Dermis blood vessel endothelial cell (primary cell): ENCODE results near the gene LIPE. TPM values are rescaled to one million over a fixed set of nuclear protein-coding genes. Genes with fewer than 3 reads are reported as not detected.

ENCODE experiments used
- DNase-seq: peaks from one replicate; pipeline ENCODE4 v3.0.0; 2010
- total RNA-seq: library from RNA; depleted of rRNA; stranded (reverse); fragments of >200 nt; gene quantifications from 2 replicates; pipeline ENCODE4 v1.2.3, GENCODE V29; 2014

LIPE gene
- total RNA-seq, 1 donor from 2014 or later, result 12.1 TPM

DNA sequence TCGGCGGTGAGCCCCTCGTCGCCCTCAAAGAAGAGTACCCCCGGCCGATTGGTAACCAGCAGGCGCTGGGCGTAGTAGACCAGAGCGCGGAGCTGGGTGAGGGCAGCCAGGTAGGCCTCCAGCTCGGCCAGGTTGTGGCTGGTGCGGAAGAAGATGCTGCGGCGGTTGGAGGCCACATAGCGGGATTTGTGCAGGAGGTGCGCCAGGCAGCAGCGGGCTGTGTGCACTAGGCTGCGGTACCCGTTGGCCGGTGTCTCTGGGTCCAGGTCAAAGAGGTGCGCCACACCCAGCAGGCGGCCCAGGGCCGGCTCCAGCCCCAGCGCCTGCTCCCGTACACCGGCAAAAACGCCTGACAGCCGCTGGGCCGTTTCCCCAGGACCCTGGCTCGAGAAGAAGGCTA lies 16.8 kb downstream of the LIPE start:
- no peak for DNase-seq

DNA sequence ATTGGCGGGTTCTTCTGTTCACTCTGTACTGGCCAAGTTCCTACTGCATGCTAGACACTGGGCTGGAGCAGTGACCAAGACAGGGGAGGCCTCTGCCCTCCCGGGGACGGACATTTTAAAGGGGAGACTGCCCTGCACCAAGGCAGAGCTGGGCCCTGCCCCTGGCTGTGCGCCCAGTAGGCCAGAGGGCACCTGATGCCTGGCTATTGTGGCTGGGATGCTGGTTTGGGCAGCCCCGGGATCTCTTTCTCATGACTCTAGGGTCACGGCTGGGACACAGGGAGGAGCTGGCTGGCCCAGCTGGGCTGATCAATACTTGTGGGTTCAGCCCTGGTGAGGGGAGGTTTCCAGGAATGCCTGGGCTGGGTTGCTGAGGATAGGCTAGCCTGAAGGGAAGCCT lies 17.7 kb downstream of the LIPE start:
- peak; percentile 17 for DNase-seq

DNA sequence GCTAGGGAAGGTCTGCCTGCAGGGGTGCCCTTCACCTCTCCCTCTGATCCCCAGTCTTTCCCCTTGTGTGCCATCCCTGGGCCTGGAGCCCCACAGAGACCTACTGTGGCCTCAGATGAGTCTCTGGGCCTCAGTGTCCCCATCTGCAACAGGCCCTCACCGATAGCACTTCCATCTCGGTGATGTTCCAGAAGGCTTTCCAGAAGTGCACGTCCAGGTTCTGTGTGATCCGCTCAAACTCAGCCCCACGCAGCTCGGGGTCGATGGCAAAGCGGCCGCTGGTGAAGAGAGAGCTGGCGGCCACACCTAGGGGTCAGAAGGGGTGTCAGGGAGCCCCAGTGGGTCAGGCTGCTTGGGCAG lies 19.4 kb downstream of the LIPE start:
- no peak for DNase-seq

DNA sequence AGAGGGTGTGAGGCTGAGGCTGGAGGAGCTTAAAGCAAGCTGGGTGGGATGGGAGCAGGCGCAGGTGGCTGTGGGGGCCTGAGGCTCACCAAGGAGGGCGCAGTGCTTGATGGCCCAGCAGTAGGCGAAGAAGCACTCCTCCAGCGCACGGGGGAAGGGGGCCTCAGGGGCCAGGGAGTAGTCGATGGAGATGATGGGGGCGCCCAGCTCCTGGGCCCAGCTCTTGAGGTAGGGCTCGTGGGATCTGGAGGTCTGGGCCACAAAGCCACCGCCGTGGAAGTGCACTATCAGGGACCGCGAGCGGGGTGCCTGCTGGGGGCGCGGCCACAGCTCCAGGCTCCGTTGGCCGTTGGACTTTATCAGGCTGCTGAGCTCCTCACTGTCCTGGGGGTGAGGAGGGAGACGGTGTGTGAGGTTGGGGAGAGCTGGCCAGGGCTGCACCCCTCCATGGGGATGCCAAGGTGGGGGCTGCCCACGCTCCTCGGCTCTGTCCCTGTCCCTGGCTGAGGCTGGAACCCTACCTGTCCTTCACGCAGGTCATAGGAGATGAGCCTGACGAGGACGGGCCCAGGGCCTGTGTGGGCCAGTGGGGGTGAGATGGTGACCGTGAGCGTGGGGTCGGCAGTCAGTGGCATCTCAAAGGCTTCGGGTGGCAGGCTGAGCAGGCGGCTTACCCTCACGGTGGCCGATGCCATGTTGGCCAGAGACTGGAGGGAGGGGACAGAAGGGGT lies 19.9 kb downstream of the LIPE start:
- no peak for DNase-seq

DNA sequence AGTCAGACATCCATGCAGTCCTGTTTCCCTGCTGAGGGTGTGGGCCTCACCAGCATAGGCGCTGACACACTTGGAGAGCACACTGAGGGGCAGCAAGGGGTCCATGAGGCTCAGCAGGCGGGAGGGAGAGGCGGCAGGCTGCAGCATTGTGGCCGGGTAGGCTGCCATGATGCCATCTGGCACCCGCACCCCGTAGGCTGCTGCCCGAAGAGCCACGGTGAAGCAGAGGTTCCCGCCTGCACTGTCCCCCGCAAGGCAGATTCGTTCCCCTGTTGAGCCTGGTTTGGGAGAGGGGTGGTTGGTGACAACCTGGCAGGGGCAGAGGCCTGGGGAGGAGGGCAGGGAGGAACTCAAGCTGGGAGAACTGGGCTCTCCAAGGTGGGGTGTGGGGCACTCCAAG lies 21.1 kb downstream of the LIPE start:
- DNase-seq, result no peak

DNA sequence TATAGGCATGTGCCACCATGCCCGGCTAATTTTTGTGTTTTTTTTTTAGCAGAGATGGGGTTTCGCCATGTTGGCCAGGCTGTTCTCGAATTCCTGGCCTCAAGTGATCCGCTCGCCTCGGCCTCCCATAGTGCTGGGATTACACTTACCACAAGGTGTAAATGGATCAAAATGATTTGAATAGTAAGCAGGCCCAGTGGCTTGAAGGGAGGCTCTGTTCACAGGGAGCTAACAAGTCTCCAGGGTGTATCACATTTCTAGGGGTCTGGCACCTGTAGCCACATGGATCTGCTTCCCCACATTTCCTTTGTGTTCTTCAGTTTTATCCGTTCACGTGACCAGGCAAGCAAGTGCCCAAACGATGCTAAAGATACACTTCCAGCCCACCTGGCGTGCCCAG lies 23.6 kb downstream of the LIPE start:
- no peak for DNase-seq

DNA sequence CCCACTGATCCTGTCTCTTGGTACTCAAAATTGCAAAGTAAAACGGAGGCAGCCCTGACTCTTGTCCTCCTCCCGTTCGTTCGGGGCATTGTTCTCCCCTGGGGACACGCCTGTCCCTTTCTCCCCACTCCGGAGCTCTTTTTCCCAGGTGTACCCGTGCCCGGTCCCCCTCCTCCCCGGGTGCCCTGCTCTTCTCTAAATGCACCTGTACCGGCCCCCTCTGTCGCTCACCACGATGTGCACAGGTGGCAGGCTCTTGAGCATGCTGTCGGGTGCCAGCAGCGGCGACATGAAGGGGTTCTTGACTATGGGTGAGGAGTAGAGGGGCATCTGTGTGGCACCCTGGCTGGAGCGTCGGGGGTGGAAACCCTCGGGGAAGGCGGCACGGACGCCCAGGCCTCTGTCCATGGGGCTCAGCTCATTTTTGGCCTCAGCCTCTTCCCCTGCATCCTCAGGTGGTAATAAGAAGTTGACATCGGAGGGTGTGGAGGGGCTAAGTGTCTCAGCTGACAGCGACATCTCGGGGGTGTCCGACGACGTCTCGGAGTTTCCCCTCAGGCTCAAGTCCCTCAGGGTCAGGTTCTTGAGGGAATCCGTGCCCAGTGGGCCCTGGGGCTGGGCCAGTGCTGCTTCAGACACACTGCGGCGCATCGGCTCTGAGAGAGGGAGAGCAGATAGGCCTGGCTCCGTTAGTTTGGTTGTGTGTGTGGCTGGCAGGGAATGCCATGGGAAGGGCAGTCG lies 24.6 kb downstream of the LIPE start:
- no peak for DNase-seq

DNA sequence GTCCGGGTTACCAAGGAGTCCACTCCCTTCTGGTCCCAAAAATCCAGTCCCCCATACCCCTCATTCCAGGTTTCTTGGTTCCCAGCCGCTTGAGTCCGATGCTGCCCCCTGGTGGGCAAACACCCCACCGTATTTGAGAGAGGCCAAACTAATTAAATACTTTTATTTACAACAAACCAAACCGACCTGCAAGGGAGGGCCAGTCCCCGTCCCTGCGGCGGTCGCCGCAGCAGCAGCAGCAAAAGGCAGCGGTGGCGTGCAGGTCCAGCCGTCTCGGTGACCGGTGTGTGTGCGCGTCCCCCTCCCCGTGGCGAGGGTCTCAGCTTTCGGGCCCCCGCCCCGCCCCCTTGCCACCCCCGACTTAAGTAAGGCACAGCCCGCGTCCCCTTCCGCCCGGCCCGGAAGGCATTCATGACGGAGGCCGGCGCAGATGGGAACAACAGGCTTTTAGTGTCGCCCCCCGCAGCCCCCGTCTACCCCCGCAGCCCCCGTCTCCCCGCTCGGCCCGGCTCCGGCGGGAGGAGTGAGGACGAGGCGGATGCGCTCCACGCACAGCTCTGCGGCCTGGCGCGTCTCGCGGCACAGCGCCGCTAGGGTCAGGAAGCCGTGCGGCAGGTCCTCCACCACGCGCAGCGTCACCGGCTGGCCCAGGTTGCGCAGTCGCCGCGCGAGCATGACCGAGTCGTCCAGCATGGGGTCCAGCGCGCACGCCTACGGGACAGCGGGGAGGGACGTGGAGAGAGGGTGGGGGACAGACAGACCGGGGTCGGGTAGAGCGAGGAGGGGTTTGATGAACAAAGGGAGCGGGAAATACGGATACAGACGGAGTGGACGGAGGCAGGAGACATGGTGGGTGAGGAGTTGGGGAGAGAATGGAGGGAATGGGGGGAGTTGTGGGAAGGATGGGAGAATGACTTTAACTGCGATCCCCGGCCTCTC lies 25.6 kb downstream of the LIPE start:
- DNase-seq, result peak; percentile 89

DNA sequence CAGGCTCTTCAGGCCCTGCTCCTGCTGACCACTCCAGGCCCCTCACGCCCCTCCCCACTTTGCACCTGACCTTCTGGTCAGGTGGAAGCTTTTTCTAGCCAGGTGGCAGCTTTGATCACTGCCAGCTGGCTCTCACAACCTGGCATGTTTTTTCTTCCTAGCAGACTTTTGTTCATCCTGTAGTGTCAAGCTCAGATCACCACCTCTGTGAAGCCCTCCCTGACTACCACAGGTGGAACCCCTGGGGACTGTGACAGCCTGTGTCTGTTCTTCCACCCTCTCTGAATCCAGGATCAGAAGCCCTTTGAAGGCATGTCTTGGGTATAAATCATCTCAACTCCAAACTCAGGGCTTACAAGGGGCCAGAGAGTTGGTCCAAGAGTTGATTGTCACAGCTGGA lies 26.8 kb downstream of the LIPE start:
- no peak for DNase-seq

DNA sequence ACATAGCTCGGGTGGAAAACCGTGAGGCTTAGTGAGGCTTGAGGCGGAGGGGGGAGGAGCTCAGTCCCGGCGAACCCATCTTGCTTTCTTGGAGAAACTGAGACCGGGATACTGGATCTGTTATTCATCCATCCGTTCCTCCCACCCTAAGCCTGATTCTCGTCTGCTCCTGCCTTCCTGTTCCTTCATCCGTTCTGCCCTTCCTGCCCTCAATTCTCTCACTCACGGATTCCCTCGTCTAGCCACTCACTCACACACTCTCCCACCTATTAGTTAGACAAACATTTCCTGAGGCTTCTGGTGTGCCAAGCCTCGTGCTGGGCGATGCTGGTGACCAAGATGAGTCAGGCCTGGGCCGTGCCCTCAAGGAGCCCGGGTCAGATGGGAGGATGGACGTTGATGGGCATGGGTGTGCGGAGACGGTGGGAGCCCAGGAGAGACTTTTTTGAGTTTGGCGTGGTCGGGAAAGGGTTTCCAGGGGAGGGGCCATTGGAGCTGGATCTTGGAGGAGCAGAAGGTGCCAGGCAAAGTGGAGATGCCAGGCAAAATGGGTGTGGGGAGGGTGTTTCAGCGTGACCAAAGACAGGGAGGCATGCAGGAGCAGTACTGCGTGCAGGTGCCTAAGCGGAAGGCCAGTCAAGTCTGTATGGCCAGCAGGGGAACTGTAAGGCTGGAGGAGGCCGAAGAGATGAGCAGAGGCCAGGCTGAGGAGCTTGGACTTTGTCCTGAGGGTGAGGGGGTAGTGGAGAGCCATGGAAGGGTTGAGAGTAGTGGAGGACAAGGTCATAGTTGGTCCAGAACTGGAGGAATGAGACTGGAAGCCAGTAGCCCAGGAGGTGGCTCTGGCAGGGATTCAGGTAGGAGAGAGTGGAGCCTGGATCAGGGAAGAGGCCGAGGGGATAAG lies 29.7 kb downstream of the LIPE start:
- DNase-seq, result no peak

DNA sequence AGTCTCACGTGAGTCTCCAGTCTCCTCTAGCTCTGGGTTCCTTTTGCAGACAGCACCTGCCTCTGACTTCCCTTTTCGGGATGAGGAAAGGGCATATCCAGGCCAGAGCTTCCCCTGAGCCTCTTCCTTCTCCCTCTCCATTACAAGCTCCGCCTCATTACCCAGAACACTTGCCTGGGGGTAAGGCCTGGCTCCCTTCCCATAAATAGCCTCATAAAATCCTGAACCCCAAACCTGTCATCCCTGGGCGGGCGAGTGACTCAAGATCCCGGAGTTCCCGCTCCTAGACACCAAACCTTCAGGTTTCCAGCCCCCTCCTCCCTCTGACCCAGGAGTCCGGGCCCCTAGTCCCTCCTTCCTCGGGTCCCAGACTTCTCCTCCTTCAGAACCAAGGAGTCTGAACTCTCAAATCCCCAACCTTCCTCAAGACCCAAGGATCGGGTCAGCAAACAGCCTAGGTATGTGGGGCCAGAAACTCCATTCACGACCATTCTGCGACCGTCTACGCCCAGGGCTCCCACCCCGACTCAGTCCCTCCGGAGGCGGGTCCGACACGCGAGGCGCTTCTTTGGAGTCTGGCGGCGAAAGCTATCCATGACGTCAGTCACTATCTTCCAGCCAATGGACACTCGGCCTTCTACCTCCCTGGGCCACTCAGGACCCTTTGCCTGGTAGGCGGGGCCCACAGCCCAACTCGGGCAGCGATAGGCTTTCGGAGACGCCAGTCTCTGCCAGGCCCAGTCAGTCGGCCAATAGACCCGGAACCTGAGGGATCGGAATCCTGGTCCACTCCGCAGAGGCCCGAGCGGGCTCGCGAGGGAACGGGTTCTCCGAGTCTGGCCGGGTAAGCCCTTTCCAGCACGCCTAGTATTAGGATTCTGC lies 30.6 kb downstream of the LIPE start:
- peak; percentile 99 for DNase-seq

DNA sequence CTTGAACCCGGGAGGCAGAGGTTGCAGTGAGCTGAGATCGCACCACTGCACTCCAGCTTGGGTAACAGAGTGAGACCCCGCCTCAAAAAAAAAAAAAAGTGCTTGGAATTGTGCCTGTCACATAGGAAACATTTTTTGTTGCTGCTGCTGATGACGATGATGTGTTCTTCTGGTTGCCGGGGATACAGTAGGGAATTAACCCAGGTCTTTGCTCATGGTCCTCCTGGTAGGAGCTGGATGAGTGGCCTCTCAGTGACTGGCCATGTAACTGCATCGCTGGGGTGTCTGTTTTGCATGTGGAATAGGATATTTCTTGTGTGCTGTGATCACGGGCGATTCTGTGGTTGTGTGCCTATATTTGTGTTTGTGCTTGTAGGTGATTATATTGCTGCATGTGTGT lies 32.4 kb downstream of the LIPE start:
- no peak for DNase-seq

DNA sequence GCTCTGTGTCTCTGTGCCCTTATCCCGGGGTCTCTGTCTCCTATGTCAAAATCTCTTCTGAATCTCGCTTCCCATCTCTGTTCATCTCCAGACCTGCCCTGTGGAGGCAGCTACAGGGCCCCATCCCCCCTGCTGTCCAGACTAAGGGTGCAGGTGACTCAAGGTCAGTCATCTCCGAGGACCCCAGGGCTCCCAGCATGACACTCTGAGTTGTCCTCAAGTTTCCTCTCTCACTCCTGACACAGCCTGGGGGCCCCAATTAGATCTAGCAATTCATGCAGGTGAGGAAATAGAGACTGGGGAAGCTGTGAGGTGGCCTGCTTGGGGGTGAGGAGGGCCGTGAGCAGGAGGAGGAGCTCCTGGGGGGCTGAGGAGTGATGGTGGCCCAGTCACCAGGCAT lies 35.0 kb downstream of the LIPE start:
- DNase-seq, result no peak

DNA sequence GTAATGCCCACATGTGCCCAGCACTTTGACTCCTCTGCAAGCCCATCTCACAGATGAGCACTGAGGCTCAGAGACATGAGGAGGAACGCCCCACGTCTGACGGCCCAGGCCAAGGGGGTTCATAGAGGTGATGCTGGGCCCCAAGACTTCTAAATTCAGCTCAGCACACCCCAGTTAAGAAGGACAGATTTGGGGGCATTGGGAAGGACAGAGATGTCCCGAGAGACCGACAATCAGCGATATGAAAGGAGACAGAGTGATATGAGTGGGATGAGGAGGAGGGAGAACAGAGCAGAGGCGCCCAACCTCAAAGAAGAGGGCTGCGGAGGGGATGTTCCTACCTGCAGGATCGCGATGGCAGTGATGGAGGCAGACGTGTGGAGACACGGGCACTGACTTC lies 37.3 kb downstream of the LIPE start, which contains the start of gene CNFN:
CNFN (minus strand) TSS at position 399 of the 400 bp plus-strand sequence. CDS start 1,260 bp downstream, outside the sequence.
- DNase-seq, result no peak

DNA sequence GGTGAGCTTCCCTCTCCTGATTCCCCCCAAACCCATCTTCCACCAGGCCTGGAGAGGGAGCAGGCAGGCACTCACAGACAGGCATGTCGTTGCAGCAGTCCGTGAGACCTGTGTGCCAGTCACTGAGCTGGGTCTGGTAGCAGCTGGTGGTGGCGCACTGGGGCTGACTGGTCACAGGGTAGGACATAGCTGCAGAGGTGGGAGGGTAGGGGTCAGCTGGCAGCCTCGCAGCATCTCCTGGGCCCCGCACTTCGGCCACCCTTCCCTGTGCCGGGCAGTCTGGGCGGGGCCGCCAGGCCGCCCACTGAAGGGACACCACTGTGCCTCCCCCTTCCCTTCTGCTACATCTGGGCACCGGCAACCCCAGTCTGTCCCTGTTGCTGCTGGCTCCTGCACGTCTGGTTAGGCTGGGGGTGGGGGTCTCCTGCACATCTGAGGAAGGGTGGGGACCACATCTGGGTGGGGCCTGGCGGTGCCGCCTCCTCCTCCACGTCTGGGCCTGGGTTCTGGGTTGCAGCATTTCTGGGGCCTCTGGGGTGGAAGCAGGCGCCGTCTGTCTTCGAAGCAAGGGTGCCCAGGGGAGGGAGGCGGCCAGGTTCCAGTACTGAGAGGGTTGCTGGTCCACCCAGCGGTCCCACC lies 38.2 kb downstream of the LIPE start:
- no peak for DNase-seq

DNA sequence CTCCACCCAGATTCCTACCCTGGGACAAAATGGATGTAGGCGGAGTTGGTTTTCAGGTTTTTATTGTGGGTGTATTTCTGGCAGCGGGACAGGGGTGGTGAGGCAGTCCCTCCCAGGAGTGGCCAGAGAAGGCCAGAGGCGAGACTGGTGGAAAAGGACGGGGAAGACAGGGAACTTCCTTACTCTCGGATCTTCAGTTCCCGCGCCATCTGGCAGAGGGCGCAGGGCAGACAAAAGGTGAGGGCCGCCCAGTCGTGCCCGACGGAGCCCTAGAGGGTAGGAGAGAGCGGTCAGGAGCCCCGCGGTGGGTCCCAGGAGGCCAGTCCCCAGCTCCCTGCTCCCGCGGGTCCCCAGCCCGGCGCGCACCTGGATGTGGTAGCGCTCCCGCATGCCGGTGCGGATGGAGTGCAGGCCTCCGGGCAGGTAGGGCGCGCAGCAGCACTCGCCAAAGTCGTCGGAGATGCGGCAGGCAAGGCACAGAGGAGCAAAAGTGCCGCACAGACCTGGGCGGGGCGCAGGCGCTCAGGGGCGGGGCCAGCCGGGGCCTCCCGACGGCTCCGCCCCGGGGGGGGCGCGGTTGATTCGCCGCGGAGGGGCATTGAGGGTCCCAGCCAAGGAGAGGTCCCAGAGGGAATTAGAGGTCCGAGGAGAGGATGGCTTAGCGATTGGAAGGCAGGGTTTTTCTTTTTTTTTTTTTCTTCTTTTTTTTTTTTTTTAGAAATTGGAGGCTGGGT lies 40.0 kb downstream of the LIPE start:
- DNase-seq, result peak; percentile 60

DNA sequence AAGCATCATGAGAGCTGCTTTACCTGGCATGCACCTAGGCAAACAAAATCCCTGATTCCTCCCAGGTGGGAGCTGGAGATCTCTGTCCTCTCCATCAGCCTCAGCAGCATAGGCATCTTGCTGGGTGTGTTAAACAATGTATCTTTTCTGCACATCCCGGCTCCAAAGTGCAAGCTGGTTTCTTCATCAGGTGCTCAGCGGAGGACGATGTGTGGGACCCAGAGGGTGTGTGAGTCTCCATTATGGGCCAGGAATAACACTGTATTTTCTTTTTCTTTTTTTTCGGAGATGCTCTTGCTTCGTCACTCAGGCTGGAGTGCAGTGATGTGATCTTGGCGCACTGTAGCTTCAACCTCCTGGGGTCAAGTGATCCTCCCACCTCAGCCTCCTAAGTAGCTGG lies 47.0 kb downstream of the LIPE start:
- DNase-seq, result no peak

DNA sequence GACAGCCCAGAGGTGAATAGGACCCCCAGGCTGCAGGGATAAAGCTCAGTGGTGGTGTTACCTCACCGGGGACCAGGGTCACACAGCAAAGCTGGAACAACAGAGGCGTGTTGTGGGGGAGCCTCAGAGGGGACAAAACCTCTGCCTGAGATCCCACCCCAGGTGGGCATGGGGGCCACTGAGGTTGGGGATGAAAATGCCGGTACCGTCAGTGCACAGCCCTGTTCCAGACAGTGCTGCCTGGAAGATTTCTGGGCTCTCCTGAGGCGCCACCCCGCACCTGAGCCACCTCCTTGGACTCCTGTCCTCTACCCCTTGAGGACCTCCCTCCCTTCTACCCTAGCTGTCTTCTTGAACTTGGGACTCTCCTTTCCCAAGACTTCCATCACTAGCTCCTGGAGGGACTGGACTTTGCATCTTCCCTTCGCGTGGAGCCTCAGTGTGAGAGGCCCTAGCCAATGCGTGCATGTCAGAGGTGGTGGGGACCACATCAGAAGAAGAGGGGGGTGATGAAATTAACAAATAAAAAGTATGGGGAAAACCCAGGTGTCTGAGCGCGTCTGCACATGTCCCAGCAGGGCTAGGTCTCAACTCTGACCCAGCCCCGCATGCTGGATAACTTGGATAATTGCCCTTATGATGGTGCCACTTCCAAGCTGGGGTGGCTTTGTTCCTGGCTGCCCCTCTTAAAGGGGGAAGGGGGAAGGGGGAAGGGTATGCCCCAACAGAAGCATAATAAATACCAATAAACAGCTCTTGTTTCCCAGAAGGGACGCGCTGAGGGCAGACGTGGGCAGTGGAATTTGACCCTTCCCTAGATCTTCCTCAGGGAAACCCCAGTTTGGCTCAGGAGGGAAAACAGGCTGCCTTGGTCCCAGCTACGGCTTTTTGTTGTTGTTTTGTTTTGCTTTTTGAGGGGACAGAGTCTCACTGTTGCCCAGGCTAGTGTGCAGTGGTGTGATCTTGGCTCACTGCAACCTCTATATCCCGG lies 48.7 kb downstream of the LIPE start:
- no peak for DNase-seq

DNA sequence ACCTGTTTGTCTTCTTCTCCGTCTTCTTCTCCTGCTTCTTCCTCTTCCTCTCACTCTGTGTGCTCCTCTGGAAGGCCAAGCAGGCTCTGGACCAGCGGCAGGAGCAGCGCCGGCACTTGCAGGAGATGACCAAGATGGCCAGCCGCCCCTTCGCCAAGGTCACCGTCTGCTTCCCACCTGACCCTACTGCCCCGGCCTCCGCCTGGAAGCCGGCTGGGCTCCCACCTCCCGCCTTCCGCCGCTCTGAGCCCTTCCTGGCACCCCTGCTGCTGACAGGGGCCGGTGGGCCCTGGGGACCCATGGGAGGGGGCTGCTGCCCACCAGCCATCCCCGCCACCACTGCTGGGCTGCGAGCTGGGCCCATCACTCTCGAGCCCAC lies 51.0 kb downstream of the LIPE start:
- DNase-seq, result no peak
